MM.1S (cell line): ENCODE data around the gene SMCO1.

Source experiments
- CTCF ChIP-seq: fragments of 300-600 bp; sonication (generic); IDR thresholded peaks from 2 replicates; pipeline ENCODE4 v1.5.1; 2016; ENCODE audit warnings: antibody characterized with exemption, low read length, mixed read lengths
- EZH2 ChIP-seq: fragments of 300-600 bp; sonication (generic); optimal IDR thresholded peaks from 2 replicates; pipeline ENCODE3; 2017; ENCODE audit warnings: low read depth, mild to moderate bottlenecking, antibody characterized with exemption, low read length, mixed read lengths

DNA sequence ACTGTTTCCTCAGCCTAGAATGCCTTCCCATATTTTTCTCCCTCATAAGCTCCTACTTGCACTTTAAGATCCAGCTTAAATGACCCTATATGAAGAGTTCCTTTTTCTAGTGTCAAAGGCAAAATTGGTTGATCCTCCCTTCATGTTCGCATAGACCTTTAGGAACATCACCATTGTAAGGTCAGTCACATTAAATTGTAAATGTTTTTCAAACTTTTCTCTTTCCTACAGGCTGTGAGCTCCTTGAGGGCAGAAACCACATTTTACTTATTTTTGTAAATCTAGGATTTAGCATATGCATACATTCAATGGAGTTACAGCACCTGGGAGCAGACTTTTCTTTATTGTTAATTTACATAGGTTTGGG is 813 bp downstream of the SMCO1 start:
- TF ChIP-seq CTCF (no peak), EZH2 (no peak)
